NCI-H2171 treated with DMSO at 0.1 percent for 48 hours (cell line): ENCODE results near the gene ADARB1.

Source experiments
- DNase-seq: peaks from one replicate; lab custom pipeline; 2025; lab: John Stamatoyannopoulos, UW

Gene ADARB1

GRCh38 chr21:45075596-45076244 is 1.3 kb downstream of the ADARB1 start:
- DNase-seq = peak; percentile 16

GRCh38 chr21:45076245-45076711 is 1.9 kb downstream of the ADARB1 start:
- no peak for DNase-seq

DNA sequence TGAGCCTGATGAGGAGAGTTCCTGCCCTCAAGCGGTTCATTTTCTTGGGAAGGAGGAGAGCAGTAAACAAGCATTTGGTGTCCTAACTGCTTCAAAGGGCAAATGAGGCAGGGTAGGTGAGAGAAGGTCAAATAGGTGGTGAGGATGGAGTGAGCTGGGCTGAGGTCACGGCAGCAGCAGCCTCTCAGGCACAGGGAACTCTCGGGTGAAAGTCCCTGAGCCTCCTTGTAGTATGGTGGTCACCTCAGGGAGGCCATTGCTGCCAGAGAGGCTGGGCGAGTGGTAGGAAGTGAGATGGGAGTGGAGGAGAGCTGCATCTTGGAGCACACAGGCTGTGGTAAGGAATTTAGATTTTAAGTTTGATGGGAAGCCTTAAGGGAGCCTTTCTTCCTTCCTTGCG is 4.0 kb downstream of the ADARB1 start:
- DNase-seq = no peak

- no peak for DNase-seq
Measured at GRCh38 chr21:45078877-45079281, 4.5 kb downstream of the ADARB1 start.

- DNase-seq = no peak
Measured at GRCh38 chr21:45079351-45079750, 5.0 kb downstream of the ADARB1 start.

- no peak for DNase-seq
Measured at GRCh38 chr21:45080232-45080631, 5.9 kb downstream of the ADARB1 start.

GRCh38 chr21:45080639-45081414 is 6.4 kb downstream of the ADARB1 start:
- no peak for DNase-seq

DNA sequence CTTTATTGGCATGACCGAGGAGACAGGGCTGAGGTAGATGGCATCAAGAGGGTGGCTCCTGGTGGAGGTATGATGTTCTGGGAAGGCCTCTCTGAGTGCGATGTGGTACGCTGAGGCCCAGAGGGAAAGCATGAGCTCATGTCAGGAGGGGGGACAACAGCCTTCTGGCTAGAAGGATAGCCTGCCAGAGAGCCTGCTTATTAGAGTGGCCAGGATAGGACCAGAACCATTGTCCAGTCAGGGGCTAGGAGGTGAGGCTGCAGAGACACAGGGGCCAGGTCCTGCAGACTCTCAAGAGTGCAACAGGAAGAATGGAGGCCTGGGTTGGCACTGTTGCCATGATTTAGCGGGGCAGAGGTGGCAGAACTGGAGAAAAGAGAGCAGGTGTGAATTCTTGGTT is 7.3 kb downstream of the ADARB1 start:
- DNase-seq = no peak

- DNase-seq = no peak
Measured at GRCh38 chr21:45082736-45083135, 8.4 kb downstream of the ADARB1 start.

DNA sequence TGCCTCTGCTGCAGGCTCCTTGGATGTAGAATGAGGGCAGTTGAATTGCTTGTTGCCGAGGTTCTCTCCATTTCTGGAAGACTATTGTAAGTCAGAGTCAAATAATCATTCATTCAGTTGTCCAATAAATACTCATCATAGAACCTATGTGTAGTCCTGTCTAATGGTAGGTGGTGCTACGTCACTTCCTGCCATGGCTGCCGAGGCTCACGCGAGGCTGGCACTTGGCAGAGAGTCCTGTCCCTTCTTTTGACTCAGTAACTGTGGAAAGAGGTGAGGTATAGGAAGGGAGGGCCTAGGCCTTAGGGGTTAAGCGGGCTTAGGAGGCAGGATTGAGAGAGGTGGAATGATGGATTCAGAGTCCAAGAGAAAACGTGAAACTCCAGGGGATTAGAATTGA is 9.7 kb downstream of the ADARB1 start:
- DNase-seq = no peak

- DNase-seq = peak; percentile 35
Measured at GRCh38 chr21:45084881-45085536, 10.6 kb downstream of the ADARB1 start.

DNA sequence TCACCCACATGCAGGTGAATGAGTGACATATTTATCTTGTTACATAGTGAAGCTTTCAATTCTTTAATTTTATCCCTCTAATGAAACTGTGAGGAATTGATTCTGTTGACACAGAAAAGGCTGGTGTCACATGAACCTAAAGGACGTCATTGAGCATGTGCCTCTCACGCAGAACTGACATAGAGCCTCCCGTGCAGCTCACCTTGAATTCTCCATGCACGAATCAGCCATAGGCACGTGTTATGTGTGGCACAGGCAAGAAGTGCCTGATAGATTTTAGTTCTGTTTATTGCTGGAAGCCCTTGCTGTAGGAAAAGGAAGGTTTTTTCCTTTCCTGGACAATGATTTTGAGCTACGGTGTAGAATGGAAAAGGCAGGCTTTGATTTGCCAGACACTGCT is 11.3 kb downstream of the ADARB1 start:
- no peak for DNase-seq

- no peak for DNase-seq
Measured at GRCh38 chr21:45086337-45086958, 12.1 kb downstream of the ADARB1 start.

DNA sequence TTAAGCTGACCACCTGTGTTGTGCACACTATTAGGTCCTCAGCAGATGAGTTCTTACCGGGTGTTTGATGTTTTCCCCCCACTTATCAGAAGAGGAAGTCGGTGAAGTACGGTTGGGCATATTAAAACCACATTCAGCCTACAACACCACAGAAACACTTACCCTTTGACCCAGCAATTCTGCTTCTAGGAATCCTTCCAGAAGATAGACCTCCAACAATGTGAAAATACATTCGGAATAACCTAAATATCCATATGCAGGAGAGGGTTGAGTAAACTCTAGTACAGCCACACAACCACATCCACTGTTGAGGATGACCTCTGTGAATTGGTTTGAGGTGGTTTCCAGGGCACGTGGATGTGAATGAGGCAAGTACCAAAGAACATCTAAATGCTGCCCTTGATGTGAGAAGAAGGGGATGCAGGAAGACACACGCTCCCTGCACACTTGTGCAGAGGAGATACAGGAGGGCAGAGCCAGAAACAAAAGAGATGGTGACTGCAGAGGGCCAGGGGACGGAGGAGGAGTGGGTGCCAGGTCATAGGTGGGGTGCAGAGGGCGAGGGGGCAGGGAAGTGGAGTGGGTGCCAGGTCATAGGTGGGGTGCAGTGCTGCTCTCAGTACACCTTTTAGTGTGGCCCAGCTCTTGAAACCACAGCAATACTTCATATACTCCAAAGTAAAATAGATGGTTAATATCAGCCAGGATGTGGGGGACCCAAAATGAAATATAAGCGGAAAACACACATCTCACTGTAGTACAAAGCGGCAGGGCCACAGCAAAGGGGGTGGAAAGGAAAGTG is 12.8 kb downstream of the ADARB1 start:
- no peak for DNase-seq

GRCh38 chr21:45088116-45088515 is 13.7 kb downstream of the ADARB1 start:
- no peak for DNase-seq

- peak; percentile 18 for DNase-seq
Measured at GRCh38 chr21:45088729-45089128, 14.3 kb downstream of the ADARB1 start.

DNA sequence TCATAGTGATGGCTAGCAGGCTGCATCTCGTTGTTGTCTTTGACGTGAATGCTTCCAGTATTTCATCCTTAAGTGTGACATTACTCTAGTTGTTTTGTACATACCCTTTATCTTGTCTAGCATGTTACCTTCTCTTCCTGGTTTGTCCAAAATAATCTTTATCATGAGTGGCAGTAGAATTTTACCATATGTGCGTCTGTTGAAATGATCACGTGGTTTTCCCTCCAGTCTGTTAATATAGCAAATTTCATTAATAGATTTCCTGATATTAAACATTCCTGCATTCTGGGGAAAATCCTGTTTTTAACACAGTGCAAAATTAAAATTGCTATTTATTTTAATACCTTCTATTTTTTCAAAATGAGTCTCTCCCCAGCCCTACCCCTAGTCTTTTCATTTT is 15.6 kb downstream of the ADARB1 start:
- no peak for DNase-seq

DNA sequence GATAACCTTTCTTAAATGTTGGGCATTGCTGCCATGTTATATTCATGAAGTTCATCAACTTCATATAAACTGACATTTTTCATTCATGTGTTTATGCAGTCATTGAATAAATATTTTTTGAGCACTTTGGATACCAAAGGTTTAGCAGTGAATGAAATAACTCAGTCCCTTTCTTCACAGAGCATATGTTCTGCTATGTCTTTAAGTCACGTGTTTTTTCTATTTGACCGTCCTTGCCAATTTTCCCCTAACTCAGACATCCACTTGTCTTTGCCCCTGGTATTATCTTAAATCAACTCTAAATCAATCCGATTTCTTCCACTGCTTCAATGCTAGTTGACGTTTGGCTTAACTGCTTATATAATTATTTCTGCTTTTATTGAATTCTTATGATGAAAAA is 16.6 kb downstream of the ADARB1 start:
- peak; percentile 52 for DNase-seq

DNA sequence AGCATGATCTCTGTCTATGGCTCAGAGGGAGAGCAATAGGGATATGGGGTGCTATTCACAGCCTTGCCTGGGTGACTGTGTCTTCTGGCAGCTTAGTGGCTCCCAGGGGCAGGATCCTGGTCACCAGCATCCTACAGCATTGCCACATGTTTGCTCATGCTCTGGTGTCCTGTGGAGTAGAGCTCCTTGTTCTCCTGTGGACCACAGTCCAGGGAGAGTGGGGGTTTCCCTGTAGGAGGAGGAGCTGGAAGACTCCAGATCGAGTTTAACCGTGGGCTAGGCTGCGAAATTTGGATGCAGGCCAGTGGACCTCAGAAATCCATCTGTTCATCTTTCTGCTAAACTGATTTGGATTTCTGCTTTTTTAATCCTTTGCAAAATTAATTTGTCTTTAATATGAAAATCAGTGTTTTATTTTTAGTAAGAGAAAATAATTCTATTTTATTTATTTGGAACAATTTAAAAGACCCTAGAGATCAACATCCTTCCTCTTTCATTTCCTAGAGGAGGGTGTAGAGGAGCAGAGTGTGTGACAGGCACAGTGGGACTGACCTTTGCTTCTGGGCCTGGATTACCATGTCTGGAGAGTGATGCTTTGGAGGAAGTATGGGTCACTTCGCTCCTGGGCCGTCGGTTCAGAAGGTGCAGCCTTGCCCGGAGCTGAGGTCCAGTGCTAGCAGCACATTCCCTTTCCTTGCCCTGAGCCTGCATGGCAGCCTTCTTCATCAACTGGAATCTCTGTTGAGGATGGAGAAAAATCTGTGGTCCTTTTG is 17.4 kb downstream of the ADARB1 start:
- DNase-seq = peak; percentile 80

DNA sequence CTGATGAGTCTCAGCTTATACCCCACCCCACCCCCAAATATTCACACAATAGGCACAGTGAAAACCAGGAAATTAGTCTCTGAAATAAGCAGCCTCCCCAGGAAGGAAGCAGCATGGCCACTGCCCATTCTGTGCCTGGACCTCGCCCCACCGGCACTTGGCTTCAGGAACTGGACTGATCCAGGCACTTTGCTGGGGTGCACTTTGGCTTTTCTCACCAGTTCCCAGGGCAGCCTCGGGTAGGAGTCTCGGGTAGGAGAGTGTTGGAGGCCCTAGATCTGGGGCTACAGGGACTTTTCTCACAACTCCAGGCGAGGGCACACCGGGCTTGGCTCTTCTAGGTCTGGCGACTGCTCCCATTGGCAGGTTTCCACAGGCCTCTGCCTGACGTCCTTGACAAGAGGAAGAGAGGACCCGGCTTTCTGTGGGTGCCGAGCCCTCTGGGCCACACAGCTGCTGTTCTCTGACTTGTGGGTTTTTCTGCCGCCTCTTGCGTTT is 18.7 kb downstream of the ADARB1 start:
- DNase-seq = no peak

- no peak for DNase-seq
Measured at GRCh38 chr21:45094412-45094811, 20.0 kb downstream of the ADARB1 start.
